ENCODE data around the gene UTP3. TPM values are rescaled to one million over a fixed set of nuclear protein-coding genes. Genes with fewer than 3 reads are reported as not detected.
"Not testable (repeated sequence)": the region's sequence is repeated elsewhere in the genome, so short reads cannot be mapped to it uniquely, and the experiment has no call there.

The UTP3 gene
- polyA plus RNA-seq (2013, experiment 1 of 2), result 73.6 TPM
- 72.9 TPM for polyA plus RNA-seq (2013, experiment 2 of 2)

GRCh38 chr4:70687821-70688794, at the start of gene UTP3:
UTP3 (plus strand) TSS chr4:70688532; CDS start chr4:70688678, 146 bp downstream.
- Histone ChIP-seq H2BK5ac (ENCODE audit: low read length) (peak within 1 kb of the TSS; percentile 69), H2BK120ac (ENCODE audit: low read depth, low read length) (no peak within 1 kb of the TSS), H4K8ac (ENCODE audit: low read depth, low read length) (no peak within 1 kb of the TSS), H3K9ac (ENCODE audit: low read length) (peak within 1 kb of the TSS; percentile 94), H3K4ac (ENCODE audit: low read depth, low read length) (peak within 1 kb of the TSS; percentile 93), H3K79me2 (ENCODE audit: control insufficient read depth, insufficient read depth, low read length) (peaks cover 19% of the 10 kb centered on the region), H2BK15ac (replicated peaks; ENCODE audit: low read depth) (no peak within 1 kb of the TSS), H3K27me3 (ENCODE audit: insufficient read depth, low read length, poor library complexity) (no peaks in the 10 kb centered on the region), H3K36me3 (ENCODE audit: control insufficient read depth, insufficient read depth, low read length) (no peaks in the 10 kb centered on the region), H3K23ac (ENCODE audit: low read length) (peak within 1 kb of the TSS; percentile 98), H3K4me2 (ENCODE audit: low read length) (peak within 1 kb of the TSS; percentile 59), H2AK5ac (ENCODE audit: low read length) (peak within 1 kb of the TSS; percentile 61), H3K56ac (ENCODE audit: low read length) (peak within 1 kb of the TSS; percentile 98), H4K5ac (ENCODE audit: low read length) (peak within 1 kb of the TSS; percentile 40), H3K4me3 (ENCODE audit: low read length) (peak within 1 kb of the TSS; percentile 98), H3K27ac (ENCODE audit: low read depth, low read length) (peak within 1 kb of the TSS; percentile 86), H3K4me1 (ENCODE audit: control insufficient read depth, low read depth, low read length) (peaks cover 8% of the 10 kb centered on the region), H3K18ac (ENCODE audit: low read length) (peak within 1 kb of the TSS; percentile 53), H3K79me1 (ENCODE audit: low read length) (peaks cover 5% of the 10 kb centered on the region)
- WGBS (ENCODE audit: extremely low coverage, insufficient coverage, low lambda C conversion rate), result no CpG with 5 or more reads among the region's 70 CpGs
- peak; percentile 99 for DNase-seq

GRCh38 chr4:70640192-70640591, 48.1 kb upstream of the UTP3 start:
- Histone ChIP-seq H2BK120ac (ENCODE audit: low read depth, low read length) (no peak overlapping the region), H4K8ac (ENCODE audit: low read depth, low read length) (no peak overlapping the region), H3K23ac (ENCODE audit: low read length) (no peak overlapping the region), H3K56ac (ENCODE audit: low read length) (no peak overlapping the region), H3K4ac (ENCODE audit: low read depth, low read length) (no peak overlapping the region), H2AK5ac (ENCODE audit: low read length) (no peak overlapping the region), H3K27ac (ENCODE audit: low read depth, low read length) (no peak overlapping the region), H4K5ac (ENCODE audit: low read length) (no peak overlapping the region), H2BK15ac (replicated peaks; ENCODE audit: low read depth) (no peak overlapping the region), H3K27me3 (ENCODE audit: insufficient read depth, low read length, poor library complexity) (no peaks in the 10 kb centered on the region), H3K4me3 (ENCODE audit: low read length) (no peak overlapping the region), H3K79me2 (ENCODE audit: control insufficient read depth, insufficient read depth, low read length) (no peaks in the 10 kb centered on the region), H3K9ac (ENCODE audit: low read length) (no peak overlapping the region), H3K18ac (ENCODE audit: low read length) (no peak overlapping the region), H3K36me3 (ENCODE audit: control insufficient read depth, insufficient read depth, low read length) (no peaks in the 10 kb centered on the region), H2BK5ac (ENCODE audit: low read length) (no peak overlapping the region), H3K4me2 (ENCODE audit: low read length) (no peak overlapping the region), H3K79me1 (ENCODE audit: low read length) (no peaks in the 10 kb centered on the region), H3K4me1 (ENCODE audit: control insufficient read depth, low read depth, low read length) (no peaks in the 10 kb centered on the region)
- DNase-seq, result no peak
- WGBS (ENCODE audit: extremely low coverage, insufficient coverage, low lambda C conversion rate), result no CpG with 5 or more reads among the region's 2 CpGs

GRCh38 chr4:70650741-70651140, 37.6 kb upstream of the UTP3 start:
- H3K36me3 ChIP-seq (ENCODE audit: control insufficient read depth, insufficient read depth, low read length); H2BK15ac ChIP-seq (replicated peaks; ENCODE audit: low read depth); H4K5ac ChIP-seq (ENCODE audit: low read length); H3K23ac ChIP-seq (ENCODE audit: low read length); H3K27me3 ChIP-seq (ENCODE audit: insufficient read depth, low read length, poor library complexity); H2BK5ac ChIP-seq (ENCODE audit: low read length); H3K9ac ChIP-seq (ENCODE audit: low read length); H3K27ac ChIP-seq (ENCODE audit: low read depth, low read length); H3K4ac ChIP-seq (ENCODE audit: low read depth, low read length); H3K79me1 ChIP-seq (ENCODE audit: low read length); H3K79me2 ChIP-seq (ENCODE audit: control insufficient read depth, insufficient read depth, low read length); H2AK5ac ChIP-seq (ENCODE audit: low read length); H2BK120ac ChIP-seq (ENCODE audit: low read depth, low read length); H4K8ac ChIP-seq (ENCODE audit: low read depth, low read length); H3K4me1 ChIP-seq (ENCODE audit: control insufficient read depth, low read depth, low read length); H3K56ac ChIP-seq (ENCODE audit: low read length); DNase-seq; H3K4me2 ChIP-seq (ENCODE audit: low read length); H3K4me3 ChIP-seq (ENCODE audit: low read length); H3K18ac ChIP-seq (ENCODE audit: low read length): not testable (repeated sequence)
- no CpG with 5 or more reads among the region's 4 CpGs for WGBS (ENCODE audit: extremely low coverage, insufficient coverage, low lambda C conversion rate)

DNA sequence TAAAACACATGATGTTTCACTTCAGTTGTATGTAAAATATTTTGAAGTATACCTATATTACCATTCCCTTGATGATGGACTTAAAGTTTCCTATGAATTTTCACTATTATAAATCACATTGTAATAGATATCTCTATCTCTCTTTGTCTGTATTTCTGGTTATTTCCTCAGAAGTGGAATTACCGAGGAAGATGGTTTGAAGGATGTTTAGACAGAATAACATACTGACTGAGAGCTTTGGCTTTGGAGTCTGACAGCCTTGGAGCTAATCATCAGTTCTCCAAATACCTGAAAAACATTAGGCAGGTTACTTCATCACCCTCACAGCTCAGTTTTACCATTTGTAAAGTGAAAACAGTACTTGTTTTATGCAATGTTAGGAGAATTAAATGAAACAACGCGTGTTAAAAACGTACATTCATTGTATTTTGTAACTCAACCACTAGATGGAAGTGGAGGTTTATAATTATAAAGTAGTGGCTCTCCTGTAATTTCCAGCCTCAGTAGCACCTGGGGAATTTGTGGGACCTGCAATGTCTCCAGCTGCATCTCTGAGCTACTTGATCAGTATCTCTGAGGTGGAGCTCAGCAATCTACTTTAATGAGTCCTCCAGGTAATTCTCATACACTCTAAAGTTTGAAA, 36.3 kb upstream of the UTP3 start:
- Histone ChIP-seq H3K27ac (ENCODE audit: low read depth, low read length) (no peak overlapping the region), H2AK5ac (ENCODE audit: low read length) (no peak overlapping the region), H3K27me3 (ENCODE audit: insufficient read depth, low read length, poor library complexity) (no peaks in the 10 kb centered on the region), H3K4me3 (ENCODE audit: low read length) (no peak overlapping the region), H2BK5ac (ENCODE audit: low read length) (no peak overlapping the region), H3K18ac (ENCODE audit: low read length) (no peak overlapping the region), H2BK15ac (replicated peaks; ENCODE audit: low read depth) (no peak overlapping the region), H3K4me1 (ENCODE audit: control insufficient read depth, low read depth, low read length) (no peaks in the 10 kb centered on the region), H3K4me2 (ENCODE audit: low read length) (no peak overlapping the region), H4K5ac (ENCODE audit: low read length) (no peak overlapping the region), H3K23ac (ENCODE audit: low read length) (no peak overlapping the region), H4K8ac (ENCODE audit: low read depth, low read length) (no peak overlapping the region), H3K36me3 (ENCODE audit: control insufficient read depth, insufficient read depth, low read length) (no peaks in the 10 kb centered on the region), H3K9ac (ENCODE audit: low read length) (no peak overlapping the region), H3K79me2 (ENCODE audit: control insufficient read depth, insufficient read depth, low read length) (no peaks in the 10 kb centered on the region), H3K79me1 (ENCODE audit: low read length) (no peaks in the 10 kb centered on the region), H2BK120ac (ENCODE audit: low read depth, low read length) (no peak overlapping the region), H3K4ac (ENCODE audit: low read depth, low read length) (no peak overlapping the region), H3K56ac (ENCODE audit: low read length) (no peak overlapping the region)
- WGBS (ENCODE audit: extremely low coverage, insufficient coverage, low lambda C conversion rate), result no CpG with 5 or more reads among the region's 4 CpGs
- DNase-seq, result peak; percentile 50

GRCh38 chr4:70654605-70655011, 33.7 kb upstream of the UTP3 start:
- H3K23ac ChIP-seq (ENCODE audit: low read length), result no peak overlapping the region
- no peak overlapping the region for H3K4ac ChIP-seq (ENCODE audit: low read depth, low read length)
- no CpG with 5 or more reads among the region's 5 CpGs for WGBS (ENCODE audit: extremely low coverage, insufficient coverage, low lambda C conversion rate)
- no peak overlapping the region for H2BK120ac ChIP-seq (ENCODE audit: low read depth, low read length)
- H3K9ac ChIP-seq (ENCODE audit: low read length), result no peak overlapping the region
- no peak overlapping the region for H3K56ac ChIP-seq (ENCODE audit: low read length)
- no peak overlapping the region for H3K18ac ChIP-seq (ENCODE audit: low read length)
- H4K8ac ChIP-seq (ENCODE audit: low read depth, low read length), result no peak overlapping the region
- H3K4me1 ChIP-seq (ENCODE audit: control insufficient read depth, low read depth, low read length), result no peaks in the 10 kb centered on the region
- H2BK15ac ChIP-seq (replicated peaks; ENCODE audit: low read depth), result no peak overlapping the region
- H3K27ac ChIP-seq (ENCODE audit: low read depth, low read length), result no peak overlapping the region
- no peak overlapping the region for H3K4me2 ChIP-seq (ENCODE audit: low read length)
- no peak overlapping the region for H2BK5ac ChIP-seq (ENCODE audit: low read length)
- H4K5ac ChIP-seq (ENCODE audit: low read length), result no peak overlapping the region
- no peak overlapping the region for H3K4me3 ChIP-seq (ENCODE audit: low read length)
- H3K79me2 ChIP-seq (ENCODE audit: control insufficient read depth, insufficient read depth, low read length), result no peaks in the 10 kb centered on the region
- H2AK5ac ChIP-seq (ENCODE audit: low read length), result no peak overlapping the region
- no peaks in the 10 kb centered on the region for H3K79me1 ChIP-seq (ENCODE audit: low read length)
- no peaks in the 10 kb centered on the region for H3K36me3 ChIP-seq (ENCODE audit: control insufficient read depth, insufficient read depth, low read length)
- DNase-seq, result no peak
- H3K27me3 ChIP-seq (ENCODE audit: insufficient read depth, low read length, poor library complexity), result no peaks in the 10 kb centered on the region

Data from mesendoderm (in vitro differentiated cells).